ENCODE data around the gene LTBP3. TPM values are rescaled to one million over a fixed set of nuclear protein-coding genes. Genes with fewer than 3 reads are reported as not detected.
A peak's percentile ranks its signal among the peaks of the same experiment; 100 is the strongest.
"Not testable (repeated sequence)": the region's sequence is repeated elsewhere in the genome, so short reads cannot be mapped to it uniquely, and the experiment has no call there.

LTBP3 gene
- total and polyA plus RNA-seq, 9 of the 15 experiments (the other 6 are each of a cell fraction or from before 2014, with no cell fraction given): 0.06 to 20.5 (median 4.8) TPM

DNA sequence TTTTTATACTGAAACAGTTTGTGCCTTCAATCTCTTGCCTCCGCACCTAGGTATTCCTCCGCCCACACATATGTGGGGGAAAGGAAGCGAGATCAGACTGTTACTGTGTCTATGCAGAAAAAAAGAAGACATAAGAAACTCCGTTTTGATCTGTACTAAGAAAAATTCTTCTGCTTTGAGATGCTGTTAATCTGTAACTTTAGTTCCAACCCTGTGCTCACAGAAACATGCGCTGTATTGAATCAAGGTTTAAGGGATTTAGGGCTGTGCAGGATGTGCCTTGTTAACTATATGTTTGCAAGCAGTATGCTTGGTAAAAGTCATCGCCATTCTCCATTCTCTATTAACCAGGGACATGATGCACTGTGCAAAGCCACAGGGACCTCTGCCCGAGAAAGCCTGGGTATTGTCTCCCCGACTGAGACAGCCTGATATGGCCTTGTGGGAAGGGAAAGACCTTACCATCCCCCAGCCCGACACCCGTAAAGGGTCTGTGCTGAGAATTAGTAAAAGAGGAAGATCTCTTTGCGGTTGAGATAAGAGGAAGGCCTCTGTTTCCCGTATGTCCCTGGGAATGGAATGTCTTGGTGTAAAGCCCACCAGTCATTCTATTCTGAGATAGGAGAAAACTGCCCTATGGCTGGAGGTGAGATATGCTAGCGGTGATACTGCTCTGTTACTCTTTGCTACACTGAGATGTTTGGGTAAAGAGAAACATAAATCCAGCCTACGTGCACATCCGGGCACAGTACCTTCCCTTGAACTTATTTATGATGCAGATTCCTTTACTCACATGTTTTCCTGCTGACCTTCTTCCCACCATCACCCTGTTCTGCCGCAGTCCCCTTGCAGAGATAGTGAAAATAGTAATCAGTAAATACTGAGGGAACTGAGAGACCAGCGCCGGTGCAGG, 35.2 kb downstream of the LTBP3 start:
- CTCF ChIA-PET (ENCODE audit: low intra/inter-chr PET ratio); H3K4me3 ChIP-seq; BruUV-seq (replicated peaks); H3K9me1 ChIP-seq (ENCODE audit: control insufficient read depth, insufficient read depth, low read length); H4K20me1 ChIP-seq (replicated peaks; ENCODE audit: control insufficient read depth, insufficient read depth, low read length); H3K27me3 ChIP-seq (ENCODE audit: control insufficient read depth in 2 of 2, insufficient read depth in 2 of 2, low read length in 2 of 2); H3K9me3 ChIP-seq (replicated peaks; ENCODE audit: control insufficient read depth, insufficient read depth, low read depth, low read length); in situ Hi-C loops (cut with MboI); intact Hi-C loops (cut with micrococcal nuclease); TF ChIP-seq NR2C1 (IDR thresholded peaks at IDR 0.05): not testable (repeated sequence)
- Histone ChIP-seq H3K36me3 (ENCODE audit: control insufficient read depth, insufficient read depth, low read length) (peaks cover 19% of the 10 kb centered on the region; the same call in 2 of the 3 replicates), H3K79me2 (ENCODE audit: control insufficient read depth, insufficient read depth, low read length) (peaks cover 26% of the 10 kb centered on the region), H3K4me1 (replicated peaks in 1 of 2; ENCODE audit: control insufficient read depth in 2 of 2, insufficient read depth in 2 of 2, low read length in 2 of 2) (peaks cover 38 to 40% of the 10 kb centered on the region in 2 experiments), H3K4me2 (ENCODE audit: insufficient read depth, low read length) (peak overlapping the region; percentile 75), H3K27ac (ENCODE audit: extremely low read depth, low read depth, low read length) (peak overlapping the region; percentile 50), H2AFZ (ENCODE audit: low read depth, low read length) (peak overlapping the region; percentile 78), H3K9ac (ENCODE audit: insufficient read depth in 1 of 2, low read depth in 2 of 2, low read length in 2 of 2) (peak overlapping the region; percentile 19 to 38; a peak in 3 of 4 replicates)
- WGBS (ENCODE audit: insufficient coverage, low coverage, missing lambda C conversion rate): 9% methylated on average over 18 of the region's 18 CpGs
- FAIRE-seq: peak; percentile 69
- peak in 1 of 4 experiments; percentile 77 for DNase-seq (ENCODE audit: extremely low read depth in 1 of 4, low spot score in 3 of 4)
- POLR2A ChIA-PET: interaction anchor here (6.5 kb wide), 1 partner anchor 24 kb away, joined by 47 read pairs; the partner anchor contains the start of gene MALAT1
- ATAC-seq: peak; percentile 23
- TF ChIP-seq ZNF639 (CRISPR knock-in tag; conservative IDR thresholded peaks at IDR 0.05 in 1 of 2, IDR thresholded peaks at IDR 0.05 in 1 of 2) (0 out of 4 replicates have a peak, but pooled peaks of 1 of the 2 experiments have one; percentile 27), NR2C1 (tag; IDR thresholded peaks at IDR 0.05) (peak; percentile 26; the same call in 1 of the 2 replicates), E2F5 (CRISPR knock-in tag; IDR thresholded peaks at IDR 0.05) (0 out of 2 replicates have a peak, but pooled peaks have one; percentile 12), DPF2 (IDR thresholded peaks at IDR 0.05) (peak; percentile 67), VEZF1 (CRISPR knock-in tag; IDR thresholded peaks at IDR 0.05) (peak; percentile 35), RNF2 (IDR thresholded peaks at IDR 0.05) (0 out of 2 replicates have a peak, but pooled peaks have one; percentile 30), CREM (IDR thresholded peaks at IDR 0.05; ENCODE audit: low read depth) (peak; percentile 42), ZFX (CRISPR knock-in tag; IDR thresholded peaks at IDR 0.05) (0 out of 2 replicates have a peak, but pooled peaks have one; percentile 2), HMBOX1 (IDR thresholded peaks at IDR 0.05) (peak; percentile 65), TCF3 (CRISPR knock-in tag; IDR thresholded peaks at IDR 0.05) (0 out of 2 replicates have a peak, but pooled peaks have one; percentile 35), GATA2 (CRISPR knock-in tag; IDR thresholded peaks at IDR 0.05) (0 out of 2 replicates have a peak, but pooled peaks have one; percentile 18)
- TF ChIP-seq, protein P1, sequence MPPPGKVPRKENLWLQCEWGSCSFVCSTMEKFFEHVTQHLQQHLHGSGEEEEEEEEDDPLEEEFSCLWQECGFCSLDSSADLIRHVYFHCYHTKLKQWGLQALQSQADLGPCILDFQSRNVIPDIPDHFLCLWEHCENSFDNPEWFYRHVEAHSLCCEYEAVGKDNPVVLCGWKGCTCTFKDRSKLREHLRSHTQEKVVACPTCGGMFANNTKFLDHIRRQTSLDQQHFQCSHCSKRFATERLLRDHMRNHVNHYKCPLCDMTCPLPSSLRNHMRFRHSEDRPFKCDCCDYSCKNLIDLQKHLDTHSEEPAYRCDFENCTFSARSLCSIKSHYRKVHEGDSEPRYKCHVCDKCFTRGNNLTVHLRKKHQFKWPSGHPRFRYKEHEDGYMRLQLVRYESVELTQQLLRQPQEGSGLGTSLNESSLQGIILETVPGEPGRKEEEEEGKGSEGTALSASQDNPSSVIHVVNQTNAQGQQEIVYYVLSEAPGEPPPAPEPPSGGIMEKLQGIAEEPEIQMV (tag; conservative IDR thresholded peaks at IDR 0.05; ENCODE audit: low read depth): 0 out of 2 replicates have a peak, but pooled peaks have one; percentile 24
